Thyroid gland (tissue), 4 donors: ENCODE results near the gene SLC30A1.

Experiments used
- POLR2A ChIP-seq, 2 donors: fragments of 450-650 bp; IDR thresholded peaks; one replicate each; pipeline ENCODE4 v1.6.1; 2017; ENCODE audit warnings: antibody characterized with exemption in 2 of 2, mild to moderate bottlenecking in 2 of 2, moderate library complexity in 1 of 2
- TF ChIP-seq, protein P1 (sequence below), 6 experiments: fragments of 200-600 bp in 3 of 6; fragments of 450-650 bp in 3 of 6; sonication (generic) in 3 of 6; IDR thresholded peaks; one replicate each; pipeline ENCODE4 v1.5.1; 2016 to 2019; ENCODE audit warnings: antibody characterized with exemption in 6 of 6, mild to moderate bottlenecking in 2 of 6, inconsistent platforms in 1 of 6, moderate library complexity in 1 of 6

DNA sequence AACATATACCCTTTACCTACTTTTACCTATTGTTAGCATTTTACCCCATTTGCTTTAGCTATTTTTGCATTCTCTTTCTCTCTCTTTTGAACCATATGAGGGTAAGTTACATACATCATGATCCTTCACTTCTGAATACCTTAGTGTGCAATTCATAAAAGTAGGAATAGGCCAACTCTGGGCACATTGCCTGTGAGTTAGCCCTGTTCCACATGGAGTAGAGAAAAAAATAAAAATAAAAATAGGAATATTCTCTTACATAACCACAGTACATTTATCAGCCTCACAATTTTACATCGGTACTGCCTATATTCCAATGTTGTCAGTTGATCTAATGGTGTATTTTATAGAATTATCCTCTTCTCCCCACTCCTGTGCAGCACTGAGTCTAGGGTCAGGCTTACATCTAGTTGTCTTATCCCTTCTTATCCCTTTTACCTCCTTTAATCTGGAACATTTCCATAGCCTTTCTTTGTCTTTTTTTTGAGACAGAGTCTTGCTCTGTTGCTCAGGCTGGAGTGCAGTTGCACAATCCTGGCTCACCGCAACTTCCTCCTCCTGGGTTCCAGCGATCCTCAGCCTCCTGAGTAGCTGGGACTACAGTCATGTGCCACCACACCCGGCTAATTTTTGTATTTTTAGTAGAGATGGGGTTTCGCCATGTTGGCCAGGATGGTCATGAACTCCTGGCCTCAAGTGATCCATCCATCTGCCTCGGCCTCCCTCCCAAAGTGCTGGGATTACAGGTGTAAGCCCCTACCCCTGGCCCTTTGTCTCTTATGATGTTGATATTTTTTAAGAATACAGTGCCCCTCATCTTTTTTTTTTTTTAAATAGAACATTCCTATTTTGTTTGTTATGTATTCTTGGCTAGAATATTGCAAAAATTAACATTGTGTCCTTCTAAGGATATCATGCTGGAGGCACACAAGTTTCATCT, 11.1 kb upstream of the SLC30A1 start:
- TF ChIP-seq, protein P1, sequence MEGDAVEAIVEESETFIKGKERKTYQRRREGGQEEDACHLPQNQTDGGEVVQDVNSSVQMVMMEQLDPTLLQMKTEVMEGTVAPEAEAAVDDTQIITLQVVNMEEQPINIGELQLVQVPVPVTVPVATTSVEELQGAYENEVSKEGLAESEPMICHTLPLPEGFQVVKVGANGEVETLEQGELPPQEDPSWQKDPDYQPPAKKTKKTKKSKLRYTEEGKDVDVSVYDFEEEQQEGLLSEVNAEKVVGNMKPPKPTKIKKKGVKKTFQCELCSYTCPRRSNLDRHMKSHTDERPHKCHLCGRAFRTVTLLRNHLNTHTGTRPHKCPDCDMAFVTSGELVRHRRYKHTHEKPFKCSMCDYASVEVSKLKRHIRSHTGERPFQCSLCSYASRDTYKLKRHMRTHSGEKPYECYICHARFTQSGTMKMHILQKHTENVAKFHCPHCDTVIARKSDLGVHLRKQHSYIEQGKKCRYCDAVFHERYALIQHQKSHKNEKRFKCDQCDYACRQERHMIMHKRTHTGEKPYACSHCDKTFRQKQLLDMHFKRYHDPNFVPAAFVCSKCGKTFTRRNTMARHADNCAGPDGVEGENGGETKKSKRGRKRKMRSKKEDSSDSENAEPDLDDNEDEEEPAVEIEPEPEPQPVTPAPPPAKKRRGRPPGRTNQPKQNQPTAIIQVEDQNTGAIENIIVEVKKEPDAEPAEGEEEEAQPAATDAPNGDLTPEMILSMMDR (IDR thresholded peaks at IDR 0.05): peak in 1 of 6 experiments; percentile 4
- no peak for TF ChIP-seq POLR2A (IDR thresholded peaks at IDR 0.05)
